GM19397 (cell line): ENCODE results near the gene UNKL.

Experiments used
- ATAC-seq: cut with Tn5 transposase; IDR thresholded peaks from one replicate; pipeline ENCODE4 v1.9.1; 2021; ENCODE audit warnings: mild to moderate bottlenecking, moderate library complexity; ENCODE audit not compliant: unreplicated experiment

Gene UNKL

GRCh38 chr16:1314399-1315068 lies 100.0 kb downstream of the UNKL start:
- no peak for ATAC-seq

- ATAC-seq, result no peak
Observed at GRCh38 chr16:1313721-1314369, 100.7 kb downstream of the UNKL start.
